GM21367 (cell line): ENCODE data around the gene CDC42BPB.
A peak's percentile ranks its signal among the peaks of the same experiment; 100 is the strongest.

Source experiments
- ATAC-seq: cut with Tn5 transposase; IDR thresholded peaks from one replicate; pipeline ENCODE4 v1.9.1; 2021; ENCODE audit not compliant: unreplicated experiment

CDC42BPB gene

GRCh38 chr14:103096387-103096786 is 39.0 kb upstream of the CDC42BPB start:
- ATAC-seq, result no peak

DNA sequence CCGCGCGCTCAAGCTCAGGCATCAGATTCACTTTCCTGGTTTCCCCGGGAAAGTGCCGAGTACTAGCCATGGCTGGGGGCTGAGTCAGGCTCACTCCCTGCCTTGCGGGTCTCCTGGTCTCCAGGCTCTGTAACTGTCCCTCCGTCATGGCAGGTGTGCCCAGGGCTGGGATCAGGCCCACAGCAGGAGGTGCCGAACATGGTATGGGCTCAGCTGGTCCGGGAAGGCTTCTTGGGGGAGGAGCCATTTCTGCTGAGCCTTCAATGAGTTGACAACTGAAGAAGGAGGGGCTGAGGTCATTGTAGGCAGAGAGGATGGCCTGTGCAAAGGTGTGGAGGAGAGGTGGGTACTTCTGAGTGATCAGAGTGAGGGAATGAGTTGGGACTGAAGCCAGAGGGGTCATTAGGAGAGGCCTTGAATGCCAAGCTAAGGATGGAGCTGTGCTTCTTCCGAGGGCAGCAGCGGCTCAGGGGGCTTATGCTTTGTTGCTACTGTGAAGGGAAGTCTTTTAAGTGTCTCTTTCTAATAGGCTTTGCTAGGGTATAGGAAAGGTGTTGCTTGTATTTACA is 37.9 kb upstream of the CDC42BPB start:
- ATAC-seq, result no peak

- ATAC-seq, result no peak
Measured at GRCh38 chr14:103094406-103095209, 37.3 kb upstream of the CDC42BPB start, which contains the start of gene EXOC3L4. Gene EXOC3L4 (plus strand): TSS chr14:103094725. CDS start chr14:103100220, 5,495 bp downstream.

DNA sequence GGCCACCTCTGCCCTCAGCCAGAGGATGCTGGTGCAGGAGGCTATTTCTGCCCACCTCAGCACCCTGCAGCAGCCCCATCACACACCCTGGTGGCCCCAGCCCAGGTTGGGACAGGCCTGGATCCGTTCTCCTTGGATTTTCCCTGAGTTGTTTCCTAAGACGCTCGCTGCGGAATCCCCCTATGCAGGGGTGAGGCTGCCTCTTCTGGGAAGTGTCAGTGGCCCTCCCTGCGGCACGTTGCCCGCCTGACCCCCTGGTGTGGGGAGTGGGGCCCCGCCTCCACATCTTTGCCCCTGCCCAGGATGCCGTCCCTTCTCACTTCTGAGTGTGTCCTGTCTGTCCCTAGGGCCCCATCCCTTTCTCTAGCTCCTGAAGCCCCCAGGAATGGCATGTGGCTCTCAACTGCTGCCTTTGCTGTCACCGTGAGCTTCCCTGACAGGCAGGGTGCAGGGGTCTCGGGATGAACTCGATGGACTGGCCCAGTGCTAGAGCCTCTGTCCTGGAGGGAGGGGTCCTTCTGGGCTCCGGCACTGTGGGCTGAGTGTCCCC is 36.6 kb upstream of the CDC42BPB start:
- ATAC-seq, result no peak

DNA sequence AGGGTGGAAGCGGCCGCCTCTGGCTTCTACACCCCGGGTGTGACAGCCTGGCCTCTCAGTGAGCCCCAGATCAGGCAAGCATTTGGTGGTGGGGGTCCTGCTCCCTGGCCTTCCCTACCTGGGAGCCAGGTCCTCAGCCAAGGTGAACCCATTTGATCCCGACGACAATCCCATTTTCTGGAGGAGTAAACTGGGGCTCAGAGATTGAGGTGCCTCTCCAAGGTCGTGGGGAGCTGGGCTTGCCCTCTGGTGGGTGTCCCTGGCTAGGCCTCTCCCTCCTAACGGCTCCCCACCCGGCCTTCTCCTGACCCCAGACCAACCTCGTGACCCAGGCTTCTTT is 34.5 kb upstream of the CDC42BPB start:
- ATAC-seq, result no peak

GRCh38 chr14:103091041-103091882 is 33.9 kb upstream of the CDC42BPB start:
- peak; percentile 43 for ATAC-seq

DNA sequence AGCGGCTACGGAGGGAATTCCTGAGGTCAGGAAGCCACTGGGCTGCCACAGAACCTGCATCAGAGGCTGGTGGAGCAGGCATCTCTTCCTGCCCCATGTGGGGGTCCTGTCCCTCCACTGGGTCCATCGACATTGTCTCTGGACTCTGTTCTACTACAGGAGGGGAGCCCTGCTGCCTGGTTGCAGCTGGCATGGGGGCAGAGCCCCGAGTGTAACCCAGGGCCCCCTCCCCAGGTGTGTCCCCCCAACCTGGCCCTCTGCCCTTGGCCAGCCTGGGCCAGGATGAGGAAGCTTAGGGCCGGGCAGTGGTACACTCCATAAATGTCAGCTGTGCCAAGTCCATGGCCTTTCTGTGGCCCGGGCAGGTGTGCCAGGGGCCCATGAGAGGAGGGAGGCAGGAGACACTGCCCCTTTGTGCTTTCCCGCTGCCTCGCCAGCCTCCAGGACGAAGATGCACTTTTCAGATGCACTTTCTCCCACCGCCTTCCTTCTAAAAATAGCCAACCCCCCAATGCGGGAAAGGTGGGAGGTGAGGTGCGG is 33.2 kb upstream of the CDC42BPB start:
- ATAC-seq, result no peak

- ATAC-seq, result no peak
Measured at GRCh38 chr14:103089386-103090335, 32.3 kb upstream of the CDC42BPB start.

DNA sequence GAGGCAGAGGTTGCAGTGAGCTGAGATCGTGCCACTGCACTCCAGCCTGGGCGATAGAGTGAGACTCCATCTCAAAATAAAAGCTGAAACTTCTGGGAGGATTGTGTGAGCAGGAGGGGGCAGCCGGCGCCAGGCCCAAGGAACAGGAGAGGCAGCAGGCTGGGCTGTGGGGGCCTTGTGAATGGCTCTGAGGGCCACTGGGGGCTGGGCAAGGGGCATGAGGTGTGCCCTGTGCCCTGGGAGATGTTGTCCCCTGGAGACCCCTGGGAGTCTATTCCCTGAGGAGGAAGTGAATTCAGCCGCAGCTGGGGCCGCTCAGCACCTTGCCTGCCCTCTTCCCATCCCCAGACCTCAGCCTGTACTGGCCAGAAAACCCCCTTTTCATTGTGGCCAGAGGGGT is 31.6 kb upstream of the CDC42BPB start:
- no peak for ATAC-seq

- no peak for ATAC-seq
Measured at GRCh38 chr14:103087343-103087835, 30.0 kb upstream of the CDC42BPB start.

- no peak for ATAC-seq
Measured at GRCh38 chr14:103086771-103087342, 29.5 kb upstream of the CDC42BPB start.

DNA sequence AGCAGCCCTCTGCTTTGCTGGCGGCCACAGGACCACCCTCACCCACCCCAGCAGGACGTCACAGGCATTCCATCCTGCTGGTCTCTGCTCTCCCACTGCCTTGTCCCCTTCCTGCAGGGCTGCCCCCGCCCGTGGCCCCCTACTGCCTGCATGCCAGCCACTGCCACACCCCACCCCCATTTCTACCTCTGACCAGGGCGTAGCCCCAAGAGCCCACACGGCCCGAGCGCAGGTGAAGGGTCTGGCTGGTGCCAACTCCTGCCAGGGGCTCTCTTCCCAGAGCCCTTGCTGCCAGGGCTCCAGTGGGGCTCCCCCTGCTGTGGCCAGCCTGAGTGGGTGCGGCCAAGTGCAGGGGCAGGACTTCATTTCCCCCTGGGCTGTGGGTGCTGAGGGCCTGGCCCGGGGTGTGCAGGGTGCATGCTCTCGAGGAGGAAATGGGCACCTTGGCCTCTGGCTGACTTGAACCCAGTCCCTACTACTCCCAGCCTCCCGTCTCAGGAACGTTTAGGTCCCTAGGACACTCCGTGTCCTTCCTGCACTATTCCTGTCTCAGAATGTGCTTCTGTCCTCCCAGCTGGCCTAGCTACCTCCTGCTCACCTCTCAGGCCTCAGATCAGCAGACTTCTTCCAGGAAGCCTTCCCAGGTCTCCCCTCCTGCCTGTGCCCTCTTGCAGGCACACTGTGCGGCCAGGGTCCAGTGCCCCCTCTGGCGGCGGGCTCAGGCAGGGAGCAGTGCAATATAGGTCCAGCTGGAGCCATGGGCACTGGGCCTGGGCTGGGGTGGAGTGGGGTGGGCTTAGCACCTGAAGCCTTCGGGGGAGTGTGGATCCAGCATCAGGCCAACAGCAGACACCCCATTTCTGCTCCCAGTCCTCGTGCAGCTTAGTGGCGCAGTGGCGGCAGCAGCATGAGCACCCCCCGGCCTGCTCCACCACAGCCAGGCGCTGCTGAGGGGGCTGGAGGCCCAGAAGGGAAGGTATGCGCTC is 28.1 kb upstream of the CDC42BPB start:
- no peak for ATAC-seq

- no peak for ATAC-seq
Measured at GRCh38 chr14:103084021-103084919, 26.9 kb upstream of the CDC42BPB start, which contains the start of gene LBHD2. Gene LBHD2 (plus strand): TSS chr14:103084210. CDS start chr14:103086013, 1,803 bp downstream.

GRCh38 chr14:103081951-103082350 is 24.6 kb upstream of the CDC42BPB start:
- no peak for ATAC-seq

- no peak for ATAC-seq
Measured at GRCh38 chr14:103078860-103079587, 21.7 kb upstream of the CDC42BPB start.

GRCh38 chr14:103078420-103078749 is 21.0 kb upstream of the CDC42BPB start:
- no peak for ATAC-seq
